Upper lobe of left lung (tissue), 6 donors: Measurements from ENCODE around the gene QPCT. TPM values are rescaled to one million over a fixed set of nuclear protein-coding genes. Genes with fewer than 3 reads are reported as not detected.

Experiments used
- ATAC-seq, 2 donors: fragments of 200-7000 bp; cut with Tn5 transposase; one replicate each; pipeline ENCODE4 v1.9.1; 2022; ENCODE audit warnings: mild to moderate bottlenecking in 2 of 2, moderate library complexity in 2 of 2; ENCODE audit not compliant: low FRiP score in 2 of 2
- DNase-seq, 2 donors: peaks; one replicate each; pipeline ENCODE4 v3.0.0-alpha.2; 2019 to 2020
- H3K27ac ChIP-seq, 4 donors: fragments of 200-600 bp; sonication (generic); one replicate each; pipeline ENCODE4 v1.5.1; 2016 to 2019
- H3K27me3 ChIP-seq, 4 donors: fragments of 200-600 bp; sonication (generic); one replicate each; pipeline ENCODE4 v1.5.1; 2017 to 2019
- H3K36me3 ChIP-seq, 4 donors: fragments of 200-600 bp; sonication (generic); one replicate each; pipeline ENCODE4 v1.5.1; 2016 to 2019
- H3K4me1 ChIP-seq, 4 donors: fragments of 200-600 bp; sonication (generic); one replicate each; pipeline ENCODE4 v1.5.1; 2018 to 2019
- H3K4me3 ChIP-seq, 4 donors: fragments of 200-600 bp; sonication (generic); one replicate each; pipeline ENCODE4 v1.5.1; 2017 to 2019; ENCODE audit warnings: mild to moderate bottlenecking in 2 of 4, moderate library complexity in 1 of 4
- H3K9me3 ChIP-seq, 4 donors: fragments of 200-600 bp; sonication (generic); one replicate each; pipeline ENCODE4 v1.5.1; 2018 to 2019
- CTCF ChIP-seq, 6 experiments: fragments of 450-650 bp in 4 of 6; fragments of 200-600 bp in 2 of 6; sonication (generic) in 2 of 6; IDR thresholded peaks; one replicate each; pipeline ENCODE4 v1.5.1; 2016 to 2019; ENCODE audit warnings: antibody characterized with exemption in 6 of 6
- EP300 ChIP-seq, 4 donors: sonication (generic); formaldehyde crosslinking; IDR thresholded peaks; one replicate each; pipeline ENCODE4 v1.5.1; 2017; ENCODE audit warnings: antibody characterized with exemption in 4 of 4, control low read depth in 2 of 4
- POLR2A ChIP-seq, 4 donors: fragments of 450-650 bp; IDR thresholded peaks; one replicate each; pipeline ENCODE4 v1.5.1; 2016 to 2017; ENCODE audit warnings: antibody characterized with exemption in 4 of 4, mild to moderate bottlenecking in 2 of 4
- POLR2AphosphoS5 ChIP-seq, 2 donors: sonication (generic); formaldehyde crosslinking; IDR thresholded peaks; one replicate each; pipeline ENCODE4 v1.5.1; 2017; ENCODE audit warnings: antibody characterized with exemption in 2 of 2
- WGBS, 2 donors: methylation state at CpG; one replicate each; pipeline ENCODE4 v1.1.5; 2017 to 2018; 5-methylcytosine and 5-hydroxymethylcytosine counted together
- total RNA-seq, 6 donors: library from RNA; depleted of rRNA in 4 of 6; stranded (reverse); fragments of >200 nt in 4 of 6; gene quantifications; one replicate each; pipeline versions ENCODE4 v1.1.0 to v1.2.1, GENCODE V29; 2016 to 2021
- donor health status: DM: no; HTN: no; CAD: no; lungs with moderate emphysema.
- donor health status: DM: no; HTN: yes; CAD: no; lungs with severe emphysema.

Gene QPCT
- total RNA-seq, 6 donors from 2014 or later, result 2.0 to 12.5 (median 6.0) TPM; not detected in 1

GRCh38 chr2:37315364-37315763, 29.1 kb upstream of the QPCT start:
- WGBS, 2 donors, result 85 to 87% methylated on average over 3 of the region's 3 CpGs
- peaks cover 12 to 40% (median 19%) of the 10 kb centered on the region in 4 donors for H3K4me1 ChIP-seq

GRCh38 chr2:37316181-37316580, 28.2 kb upstream of the QPCT start:
- 90 to 98% methylated on average over 5 of the region's 5 CpGs for WGBS, 2 donors
- H3K4me1 ChIP-seq, result peaks cover 16 to 39% (median 20%) of the 10 kb centered on the region in 4 donors

More at GRCh38 chr2:37315364-37315763, 29.1 kb upstream of the QPCT start:
- no peak overlapping the region for H3K27ac ChIP-seq
- no peak overlapping the region for H3K4me3 ChIP-seq
- ATAC-seq (no peak), DNase-seq (no peak)
- TF ChIP-seq POLR2AphosphoS5 (IDR thresholded peaks at IDR 0.05), result no peak
- no peak for TF ChIP-seq CTCF (IDR thresholded peaks at IDR 0.05)
- TF ChIP-seq POLR2A (IDR thresholded peaks at IDR 0.05), result no peak
- TF ChIP-seq EP300 (IDR thresholded peaks at IDR 0.05), result no peak
- H3K27me3 ChIP-seq, result no peaks in the 10 kb centered on the region
- no peaks in the 10 kb centered on the region for H3K9me3 ChIP-seq
- no peaks in the 10 kb centered on the region for H3K36me3 ChIP-seq

GRCh38 chr2:37317746-37318145, 26.7 kb upstream of the QPCT start:
- H3K4me3 ChIP-seq, result no peak overlapping the region
- DNase-seq (no peak), ATAC-seq (no peak)
- no peaks in the 10 kb centered on the region for H3K27me3 ChIP-seq
- no peaks in the 10 kb centered on the region for H3K9me3 ChIP-seq
- H3K4me1 ChIP-seq, result peaks cover 19 to 46% (median 26%) of the 10 kb centered on the region in 4 donors
- no peak overlapping the region for H3K27ac ChIP-seq
- no peaks in the 10 kb centered on the region for H3K36me3 ChIP-seq
- TF ChIP-seq POLR2AphosphoS5 (IDR thresholded peaks at IDR 0.05), result no peak
- TF ChIP-seq CTCF (IDR thresholded peaks at IDR 0.05), result no peak
- no peak for TF ChIP-seq POLR2A (IDR thresholded peaks at IDR 0.05)
- no peak for TF ChIP-seq EP300 (IDR thresholded peaks at IDR 0.05)
- WGBS, 2 donors, result 94 to 96% methylated on average over 1 of the region's 1 CpG

More at GRCh38 chr2:37316181-37316580, 28.2 kb upstream of the QPCT start:
- H3K27me3 ChIP-seq, result no peaks in the 10 kb centered on the region
- H3K9me3 ChIP-seq, result no peaks in the 10 kb centered on the region
- TF ChIP-seq EP300 (IDR thresholded peaks at IDR 0.05) (no peak), POLR2A (IDR thresholded peaks at IDR 0.05) (no peak), CTCF (IDR thresholded peaks at IDR 0.05) (no peak), POLR2AphosphoS5 (IDR thresholded peaks at IDR 0.05) (no peak)
- DNase-seq (no peak), ATAC-seq (no peak)
- H3K36me3 ChIP-seq, result no peaks in the 10 kb centered on the region
- H3K4me3 ChIP-seq, result no peak overlapping the region
- no peak overlapping the region for H3K27ac ChIP-seq

GRCh38 chr2:37318401-37318800, 26.0 kb upstream of the QPCT start:
- no peak for DNase-seq
- H3K36me3 ChIP-seq, result no peaks in the 10 kb centered on the region
- TF ChIP-seq POLR2AphosphoS5 (IDR thresholded peaks at IDR 0.05) (no peak), CTCF (IDR thresholded peaks at IDR 0.05) (no peak), POLR2A (IDR thresholded peaks at IDR 0.05) (no peak), EP300 (IDR thresholded peaks at IDR 0.05) (no peak)
- H3K4me1 ChIP-seq, result peaks cover 20 to 46% (median 33%) of the 10 kb centered on the region in 4 donors
- 63 to 64% methylated on average over 5 of the region's 5 CpGs for WGBS, 2 donors
- peak in 1 of 2 donors; percentile 45 for ATAC-seq
- no peak overlapping the region for H3K4me3 ChIP-seq
- no peaks in the 10 kb centered on the region for H3K9me3 ChIP-seq
- H3K27ac ChIP-seq, result peak overlapping the region in 1 of 4 donors; percentile 44
- no peaks in the 10 kb centered on the region for H3K27me3 ChIP-seq
